GM13976 (cell line): ENCODE data around the gene BAIAP3.

Source experiments
- DNase-seq: peaks from one replicate; pipeline ENCODE4 v3.0.0; 2012; ENCODE audit warnings: low spot score
- in situ Hi-C: fragments of 300-500 bp; cut with MboI; formaldehyde crosslinking; loops from one replicate; pipeline ENCODE4 v1.12.0; 2022; ENCODE audit warnings: low sequenced_read_pairs, mixed read lengths, inconsistent platforms; ENCODE audit not compliant: unreplicated experiment
- TF ChIP-seq, protein P1 (sequence below): IDR thresholded peaks from 2 replicates; pipeline ENCODE4 v1.5.1; 2012; ENCODE audit warnings: borderline replicate concordance, mild to moderate bottlenecking; ENCODE audit not compliant: insufficient read depth; ENCODE audit errors: extremely low read depth, missing control alignments, control extremely low read depth

BAIAP3 gene

DNA sequence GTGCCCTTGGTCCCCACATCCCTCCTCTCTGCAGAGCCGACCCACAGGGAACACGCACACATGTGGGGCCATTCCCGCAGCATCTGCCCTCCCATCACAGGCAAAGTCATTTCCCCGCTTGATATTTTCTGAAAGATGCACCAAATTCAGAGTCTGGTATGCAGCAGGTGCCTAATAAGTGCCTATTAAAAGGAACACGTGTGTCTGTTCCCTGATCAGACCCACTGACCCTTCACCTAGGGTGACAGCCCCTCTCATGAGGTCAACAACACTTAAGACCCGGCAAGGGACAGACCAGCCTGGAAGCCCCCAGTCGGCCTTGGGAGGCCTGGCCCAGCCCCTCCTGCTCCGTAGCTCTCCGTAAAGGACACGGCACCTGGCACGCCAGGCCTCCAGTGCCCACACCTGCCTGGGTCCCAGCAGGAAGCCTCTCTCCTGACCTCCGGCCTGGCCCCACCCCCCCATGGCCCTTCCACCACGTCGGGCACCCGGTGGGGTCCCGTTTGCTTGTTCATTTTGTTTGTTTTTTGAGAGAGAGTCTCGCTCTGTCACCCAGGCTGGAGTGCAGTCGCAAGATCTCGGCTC is 61.0 kb downstream of the BAIAP3 start:
- in situ Hi-C loops, result no loop called here
- DNase-seq, result no peak
- TF ChIP-seq, protein P1, sequence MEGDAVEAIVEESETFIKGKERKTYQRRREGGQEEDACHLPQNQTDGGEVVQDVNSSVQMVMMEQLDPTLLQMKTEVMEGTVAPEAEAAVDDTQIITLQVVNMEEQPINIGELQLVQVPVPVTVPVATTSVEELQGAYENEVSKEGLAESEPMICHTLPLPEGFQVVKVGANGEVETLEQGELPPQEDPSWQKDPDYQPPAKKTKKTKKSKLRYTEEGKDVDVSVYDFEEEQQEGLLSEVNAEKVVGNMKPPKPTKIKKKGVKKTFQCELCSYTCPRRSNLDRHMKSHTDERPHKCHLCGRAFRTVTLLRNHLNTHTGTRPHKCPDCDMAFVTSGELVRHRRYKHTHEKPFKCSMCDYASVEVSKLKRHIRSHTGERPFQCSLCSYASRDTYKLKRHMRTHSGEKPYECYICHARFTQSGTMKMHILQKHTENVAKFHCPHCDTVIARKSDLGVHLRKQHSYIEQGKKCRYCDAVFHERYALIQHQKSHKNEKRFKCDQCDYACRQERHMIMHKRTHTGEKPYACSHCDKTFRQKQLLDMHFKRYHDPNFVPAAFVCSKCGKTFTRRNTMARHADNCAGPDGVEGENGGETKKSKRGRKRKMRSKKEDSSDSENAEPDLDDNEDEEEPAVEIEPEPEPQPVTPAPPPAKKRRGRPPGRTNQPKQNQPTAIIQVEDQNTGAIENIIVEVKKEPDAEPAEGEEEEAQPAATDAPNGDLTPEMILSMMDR, result no peak

GRCh38 chr16:1395444-1396031 is 62.1 kb downstream of the BAIAP3 start:
- in situ Hi-C loops, result no loop called here
- DNase-seq, result no peak
- TF ChIP-seq, protein P1, result no peak

- DNase-seq, result no peak
- TF ChIP-seq, protein P1, result no peak
- in situ Hi-C loops, result no loop called here
These were observed 64.3 kb downstream of the BAIAP3 start for GRCh38 chr16:1397779-1398178.

- TF ChIP-seq, protein P1, result no peak
- in situ Hi-C loops, result no loop called here
These were observed 64.9 kb downstream of the BAIAP3 start for GRCh38 chr16:1398351-1398750.

More at GRCh38 chr16:1398351-1398750, 64.9 kb downstream of the BAIAP3 start:
- no peak for DNase-seq
